GM11168 (cell line): Measurements from ENCODE around the gene DAO.

ENCODE experiments used
- in situ Hi-C: fragments of 300-500 bp; cut with MboI; formaldehyde crosslinking; loops from one replicate; pipeline ENCODE4 v1.12.0; 2022; ENCODE audit warnings: low sequenced_read_pairs; ENCODE audit not compliant: unreplicated experiment

Gene DAO

GRCh38 chr12:108847705-108848104 is 32.2 kb upstream of the DAO start:
- in situ Hi-C loops = no loop called here

DNA sequence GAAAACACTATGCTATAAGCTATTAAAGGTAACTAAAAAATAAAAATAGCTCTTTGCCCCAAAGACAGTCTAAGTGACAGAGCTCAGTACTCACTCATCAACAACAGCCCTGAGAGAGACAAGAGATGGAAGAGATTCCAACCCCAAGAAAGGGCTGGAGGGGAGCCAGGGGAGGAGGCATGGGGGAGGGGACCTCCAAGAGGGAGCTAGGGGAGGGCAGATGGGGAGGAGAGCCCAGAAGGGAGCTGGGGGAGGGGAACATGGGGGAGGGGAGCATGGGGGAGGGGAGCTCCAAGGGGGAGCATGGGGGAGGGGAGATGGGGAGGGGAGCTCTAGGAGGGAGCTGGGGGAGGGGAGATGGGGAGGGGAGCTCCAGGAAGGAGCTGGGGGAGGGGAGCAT is 30.2 kb upstream of the DAO start:
- in situ Hi-C loops = loop anchor here (25.0 kb wide), 1 partner anchor 238 kb away; the partner anchor contains the start of genes ALKBH2 and UNG

- in situ Hi-C loops = loop anchor here (25.0 kb wide), 1 partner anchor 236 kb away; the partner anchor contains the start of genes ALKBH2 and UNG
Observed at GRCh38 chr12:108850854-108851573, 28.9 kb upstream of the DAO start.

DNA sequence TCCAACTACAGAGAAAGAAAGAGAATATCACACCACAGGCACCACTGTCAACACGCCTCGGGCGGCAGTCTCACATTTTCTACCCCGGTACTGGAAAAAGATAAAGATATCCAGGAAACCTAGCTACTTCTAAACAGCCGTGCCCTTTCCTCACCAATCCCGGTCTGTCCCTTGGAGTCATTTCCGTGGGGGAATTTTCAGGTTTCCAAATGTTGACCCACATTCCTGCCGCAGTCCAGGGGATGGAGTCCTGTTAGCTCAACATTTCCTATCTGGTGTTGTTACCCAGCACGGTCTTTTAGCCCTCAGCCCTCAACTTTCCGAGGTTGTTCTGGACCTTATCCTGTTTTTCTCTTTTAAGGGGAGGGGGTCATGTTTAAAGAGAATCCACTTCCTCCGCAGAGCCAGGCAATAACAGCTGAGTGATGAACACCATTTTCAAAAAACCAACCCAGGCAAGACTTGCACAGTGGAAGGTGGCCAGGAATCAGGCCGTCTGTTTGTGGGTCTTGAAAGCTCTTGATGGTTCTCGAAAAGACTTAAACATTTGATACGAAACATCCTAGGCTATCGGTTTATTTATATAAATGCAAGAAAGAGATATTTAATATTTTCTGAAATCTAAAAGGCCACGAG is 27.1 kb upstream of the DAO start:
- in situ Hi-C loops = loop anchor here (25.0 kb wide), 1 partner anchor 235 kb away; the partner anchor contains the start of genes ALKBH2 and UNG

DNA sequence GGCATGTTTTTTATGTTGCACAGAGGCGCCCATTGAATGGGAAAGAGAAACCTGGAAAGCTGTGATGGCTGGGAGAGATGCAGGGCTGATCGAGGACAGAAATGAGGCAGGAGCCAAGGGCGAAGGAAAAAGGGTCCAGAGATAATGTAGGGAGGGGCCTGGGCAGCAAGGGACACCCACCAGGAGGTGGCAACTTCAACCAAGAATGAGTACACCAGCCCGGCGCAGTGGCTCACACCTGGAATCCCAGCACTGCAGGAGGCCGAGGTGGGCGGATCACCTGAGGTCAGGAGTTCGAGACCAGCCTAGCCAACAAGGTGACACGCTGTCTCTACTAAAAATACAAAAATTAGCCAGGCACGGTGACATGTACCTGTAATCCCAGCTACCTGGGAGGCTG is 26.5 kb upstream of the DAO start:
- in situ Hi-C loops = loop anchor here (25.0 kb wide), 1 partner anchor 234 kb away; the partner anchor contains the start of genes ALKBH2 and UNG

- in situ Hi-C loops = loop anchor here (25.0 kb wide), 1 partner anchor 233 kb away; the partner anchor contains the start of genes ALKBH2 and UNG
Observed at GRCh38 chr12:108853981-108854446, 25.9 kb upstream of the DAO start.

GRCh38 chr12:108854451-108855283 is 25.2 kb upstream of the DAO start:
- in situ Hi-C loops = loop anchor here (25.0 kb wide), 1 partner anchor 233 kb away; the partner anchor contains the start of genes ALKBH2 and UNG

DNA sequence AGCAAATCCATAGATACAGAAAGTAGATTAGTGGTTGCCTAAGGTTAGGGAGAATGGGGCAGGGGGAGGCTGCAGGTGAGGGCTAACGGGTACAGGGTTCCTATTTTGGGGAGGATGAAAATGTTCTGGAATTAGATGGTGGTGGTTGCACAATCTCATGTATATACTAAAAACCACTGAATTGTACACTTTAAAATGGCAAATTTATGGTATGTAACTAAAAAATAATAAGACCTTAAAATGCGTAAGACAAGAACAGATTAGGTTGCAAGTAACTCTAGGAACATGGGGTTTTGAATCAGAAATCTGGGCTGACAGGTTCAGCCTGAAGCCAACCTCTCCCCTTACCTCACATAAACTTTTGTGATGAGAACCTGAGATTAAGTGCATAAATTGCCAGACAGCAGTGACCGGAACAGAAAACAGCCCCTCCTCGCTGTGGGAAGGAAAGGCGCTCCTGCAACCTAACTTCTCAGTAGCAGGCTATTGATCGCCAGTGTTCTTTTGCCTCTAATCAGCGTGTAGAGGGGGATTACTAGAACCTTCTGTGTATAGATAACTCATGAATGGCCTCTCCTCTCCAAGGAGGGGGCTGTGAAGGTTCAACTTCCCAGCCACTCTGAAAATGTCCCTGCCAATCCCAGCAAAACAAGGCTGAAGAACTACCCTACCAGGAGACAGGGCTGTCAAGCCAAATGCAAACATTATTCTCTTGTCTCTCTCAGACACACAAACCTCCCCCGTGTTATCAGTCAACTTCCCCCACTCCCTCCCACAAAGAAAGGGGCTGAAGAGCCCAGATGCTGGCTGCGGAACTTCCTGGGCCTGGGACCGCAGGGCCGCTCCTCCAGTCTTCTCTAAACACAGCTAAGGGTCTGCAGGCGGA is 24.4 kb upstream of the DAO start:
- in situ Hi-C loops = loop anchor here (25.0 kb wide), 1 partner anchor 232 kb away; the partner anchor contains the start of genes ALKBH2 and UNG

DNA sequence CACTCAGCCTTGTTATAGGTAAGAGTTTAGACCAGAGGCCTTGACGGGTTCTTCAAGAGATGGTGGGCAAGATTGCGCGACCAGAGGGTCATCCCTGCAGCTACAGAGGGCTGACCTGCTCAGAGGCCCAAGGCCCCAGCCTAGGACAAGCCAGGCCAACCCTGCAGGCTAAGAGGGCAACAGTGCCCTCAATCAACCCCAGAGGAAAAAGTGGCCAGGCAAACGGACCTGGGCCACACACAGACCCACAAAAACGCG is 23.8 kb upstream of the DAO start:
- in situ Hi-C loops = loop anchor here (25.0 kb wide), 1 partner anchor 231 kb away; the partner anchor contains the start of genes ALKBH2 and UNG

DNA sequence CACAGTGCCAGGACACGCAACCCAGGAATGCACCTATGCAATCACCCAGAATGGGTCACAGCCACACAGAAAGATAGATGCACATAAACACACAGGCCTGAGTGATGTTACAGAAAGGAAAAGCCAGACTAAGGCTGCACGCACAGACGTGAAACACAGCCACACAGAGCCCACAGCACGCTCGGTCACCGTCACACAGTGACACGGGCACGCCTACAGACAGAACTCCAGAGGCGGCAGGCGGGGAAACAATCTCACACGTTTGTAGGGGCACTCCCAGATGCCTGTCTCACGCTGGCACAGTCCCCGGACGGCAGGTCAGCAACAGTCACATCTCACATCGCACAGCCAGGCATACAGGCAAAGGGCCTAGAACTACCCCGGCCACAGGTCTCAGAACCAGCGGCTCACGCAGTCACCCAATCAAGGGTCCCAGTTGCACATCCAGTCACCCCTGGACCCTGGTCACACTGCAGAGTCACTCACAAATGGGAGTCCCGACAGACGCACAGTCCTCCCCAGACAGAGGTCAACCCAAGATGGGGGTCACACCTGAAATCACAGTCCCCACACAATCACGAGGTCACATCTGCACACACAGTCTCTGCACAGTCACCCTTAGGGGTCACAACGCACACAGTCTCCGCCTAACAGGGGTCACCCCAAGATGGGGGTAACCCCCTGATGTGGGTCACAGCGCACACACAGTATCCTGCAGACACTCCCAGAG is 23.3 kb upstream of the DAO start:
- in situ Hi-C loops = loop anchor here (25.0 kb wide), 1 partner anchor 231 kb away; the partner anchor contains the start of genes ALKBH2 and UNG

- in situ Hi-C loops = loop anchor here (25.0 kb wide), 1 partner anchor 230 kb away; the partner anchor contains the start of genes ALKBH2 and UNG
Observed at GRCh38 chr12:108857158-108857407, 22.8 kb upstream of the DAO start.

GRCh38 chr12:108858311-108859074 is 21.4 kb upstream of the DAO start:
- in situ Hi-C loops = loop anchor here (25.0 kb wide), 1 partner anchor 229 kb away; the partner anchor contains the start of genes ALKBH2 and UNG

DNA sequence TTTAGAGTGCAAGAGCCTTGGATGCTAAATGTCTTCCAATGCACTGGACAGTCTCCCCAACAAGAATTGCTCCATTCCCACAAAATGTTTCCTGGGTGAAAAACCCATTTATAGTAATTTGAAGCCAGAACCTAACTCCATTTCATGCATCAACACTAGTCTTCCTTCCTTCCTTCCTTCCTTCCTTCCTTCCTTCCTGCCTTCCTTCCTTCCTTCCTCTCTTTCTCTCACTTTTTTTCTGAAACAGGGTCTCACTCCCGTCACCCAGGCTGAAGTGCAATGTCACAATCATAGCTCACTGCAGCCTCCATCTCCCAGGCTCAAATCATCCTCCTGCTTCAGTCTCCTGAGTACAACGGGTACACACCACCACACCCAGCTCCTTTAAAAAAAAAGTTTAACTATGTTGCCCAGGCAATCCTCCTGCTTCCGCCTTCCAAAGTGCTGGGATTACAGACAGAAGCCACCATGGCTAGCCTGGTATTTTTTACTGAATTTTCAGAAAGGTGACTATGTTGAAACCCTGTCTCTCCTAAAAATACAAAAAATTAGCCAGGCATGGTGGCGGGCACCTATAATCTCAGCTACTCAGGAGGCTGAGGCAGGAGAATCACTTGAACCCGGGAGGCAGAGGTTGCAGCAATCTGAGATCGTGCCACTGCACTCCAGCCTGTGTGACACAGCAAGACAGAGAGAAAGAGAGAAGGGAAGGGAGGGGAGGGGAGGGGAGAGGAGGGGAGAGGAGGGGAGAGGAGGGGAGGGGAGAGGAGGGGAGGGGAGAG is 20.6 kb upstream of the DAO start:
- in situ Hi-C loops = loop anchor here (25.0 kb wide), 1 partner anchor 228 kb away; the partner anchor contains the start of genes ALKBH2 and UNG

DNA sequence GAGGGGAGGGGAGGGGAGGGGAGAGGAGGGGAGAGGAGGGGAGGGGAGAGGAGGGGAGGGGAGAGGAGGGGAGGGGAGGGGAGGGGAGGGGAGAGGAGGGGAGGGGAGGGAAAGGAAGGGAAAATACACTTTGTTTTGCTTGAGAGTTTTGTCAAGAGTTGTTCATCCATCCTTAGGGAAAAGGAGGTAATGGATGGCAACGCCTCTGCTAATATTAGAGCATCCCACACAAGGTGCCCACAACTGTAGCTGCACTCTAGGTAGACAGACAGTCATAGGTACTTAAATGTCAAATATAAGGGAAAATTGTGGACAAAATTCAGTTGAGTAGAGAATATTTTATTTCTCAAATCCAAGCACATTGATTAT is 20.0 kb upstream of the DAO start:
- in situ Hi-C loops = loop anchor here (25.0 kb wide), 1 partner anchor 227 kb away; the partner anchor contains the start of genes ALKBH2 and UNG

DNA sequence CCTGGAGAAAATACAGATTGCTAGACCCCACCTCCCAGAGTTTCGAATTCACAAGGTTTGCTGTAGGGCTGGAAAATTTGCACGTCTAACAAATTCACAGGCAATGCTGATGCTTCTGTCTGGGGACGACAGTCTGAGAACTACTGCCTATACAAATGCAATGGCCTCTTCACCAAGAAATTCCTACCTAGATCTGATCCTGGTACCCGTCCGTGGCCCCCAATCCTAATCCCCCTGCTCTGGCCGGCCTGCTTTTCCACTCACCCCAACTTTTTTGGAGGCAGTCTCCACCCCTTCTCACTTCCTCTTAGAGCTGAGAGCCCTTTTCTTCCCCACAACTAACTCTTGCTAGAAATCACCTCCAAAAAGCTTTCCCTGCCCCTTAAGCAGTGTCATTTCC is 19.4 kb upstream of the DAO start:
- in situ Hi-C loops = loop anchor here (25.0 kb wide), 1 partner anchor 227 kb away; the partner anchor contains the start of genes ALKBH2 and UNG

GRCh38 chr12:108861878-108862587 is 17.9 kb upstream of the DAO start:
- in situ Hi-C loops = loop anchor here (25.0 kb wide), 1 partner anchor 225 kb away; the partner anchor contains the start of genes ALKBH2 and UNG
